Chondrocyte (in vitro differentiated cells): Measurements from ENCODE around the gene JAKMIP1. TPM values are rescaled to one million over a fixed set of nuclear protein-coding genes. Genes with fewer than 3 reads are reported as not detected.

Experiments used
- DNase-seq: peaks from one replicate; pipeline ENCODE4 v3.0.0; 2021; ENCODE audit warnings: mixed read lengths, low spot score
- H3K27ac Mint-ChIP-seq: one replicate; pipeline ENCODE4 v1.8.0; 2021; ENCODE audit warnings: mild to moderate bottlenecking, moderate library complexity, mixed read lengths; ENCODE audit not compliant: unreplicated experiment
- H3K27me3 Mint-ChIP-seq: 2 replicates; pipeline ENCODE4 v1.8.0; 2021; ENCODE audit warnings: low read depth, mixed read lengths
- H3K36me3 Mint-ChIP-seq: 2 replicates; pipeline ENCODE4 v1.8.0; 2021; ENCODE audit warnings: low read depth, mixed read lengths
- H3K4me1 Mint-ChIP-seq: 2 replicates; pipeline ENCODE4 v1.8.0; 2021; ENCODE audit warnings: low read depth, mild to moderate bottlenecking, mixed read lengths
- H3K4me3 Mint-ChIP-seq: one replicate; pipeline ENCODE4 v1.8.0; 2021; ENCODE audit warnings: mild to moderate bottlenecking, moderate library complexity, mixed read lengths; ENCODE audit not compliant: unreplicated experiment
- H3K9me3 Mint-ChIP-seq: 2 replicates; pipeline ENCODE4 v1.8.0; 2021; ENCODE audit warnings: low read depth, mixed read lengths
- CTCF ChIP-seq: fragments of 200-600 bp; sonication (generic); IDR thresholded peaks from 2 replicates; pipeline ENCODE4 v1.5.0; 2021; ENCODE audit warnings: antibody characterized with exemption, mild to moderate bottlenecking, moderate library complexity
- total RNA-seq: library from RNA; stranded (reverse); gene quantifications from 3 replicates; pipeline ENCODE4 v1.2.1, GENCODE V29; 2021

JAKMIP1 gene
- total RNA-seq, 1 donor from 2014 or later, result 0.10 TPM

- no peak for DNase-seq
- peaks cover 9% of the 10 kb centered on the region for H3K27me3 Mint-ChIP-seq
- peaks cover 3% of the 10 kb centered on the region for H3K9me3 Mint-ChIP-seq
- H3K27ac Mint-ChIP-seq, result no peak overlapping the region
- H3K4me1 Mint-ChIP-seq, result no peaks in the 10 kb centered on the region
- no peaks in the 10 kb centered on the region for H3K36me3 Mint-ChIP-seq
- no peak overlapping the region for H3K4me3 Mint-ChIP-seq
- TF ChIP-seq CTCF, result no peak
These were observed 62.6 kb downstream of the JAKMIP1 start for GRCh38 chr4:6137747-6138135.

GRCh38 chr4:6137027-6137746 lies 63.2 kb downstream of the JAKMIP1 start:
- peaks cover 9% of the 10 kb centered on the region for H3K27me3 Mint-ChIP-seq
- H3K36me3 Mint-ChIP-seq, result no peaks in the 10 kb centered on the region
- H3K27ac Mint-ChIP-seq, result no peak overlapping the region
- no peak overlapping the region for H3K4me3 Mint-ChIP-seq
- no peaks in the 10 kb centered on the region for H3K4me1 Mint-ChIP-seq
- peaks cover 3% of the 10 kb centered on the region for H3K9me3 Mint-ChIP-seq
- no peak for TF ChIP-seq CTCF
- no peak for DNase-seq

GRCh38 chr4:6134612-6135220 lies 65.6 kb downstream of the JAKMIP1 start:
- TF ChIP-seq CTCF, result no peak
- no peak for DNase-seq
- H3K27me3 Mint-ChIP-seq, result peaks cover 21% of the 10 kb centered on the region
- no peak overlapping the region for H3K27ac Mint-ChIP-seq
- no peaks in the 10 kb centered on the region for H3K4me1 Mint-ChIP-seq
- H3K36me3 Mint-ChIP-seq, result no peaks in the 10 kb centered on the region
- peaks cover 3% of the 10 kb centered on the region for H3K9me3 Mint-ChIP-seq
- no peak overlapping the region for H3K4me3 Mint-ChIP-seq

- no peaks in the 10 kb centered on the region for H3K4me1 Mint-ChIP-seq
- no peak overlapping the region for H3K27ac Mint-ChIP-seq
- peaks cover 3% of the 10 kb centered on the region for H3K9me3 Mint-ChIP-seq
- TF ChIP-seq CTCF, result no peak
- DNase-seq, result no peak
- no peak overlapping the region for H3K4me3 Mint-ChIP-seq
- H3K27me3 Mint-ChIP-seq, result peaks cover 23% of the 10 kb centered on the region
- no peaks in the 10 kb centered on the region for H3K36me3 Mint-ChIP-seq
These were observed 67.6 kb downstream of the JAKMIP1 start for GRCh38 chr4:6132716-6133115.

- H3K27me3 Mint-ChIP-seq, result peaks cover 24% of the 10 kb centered on the region
- H3K4me3 Mint-ChIP-seq, result no peak overlapping the region
- H3K36me3 Mint-ChIP-seq, result no peaks in the 10 kb centered on the region
- no peaks in the 10 kb centered on the region for H3K9me3 Mint-ChIP-seq
- DNase-seq, result peak; percentile 65
- TF ChIP-seq CTCF, result no peak
- no peaks in the 10 kb centered on the region for H3K4me1 Mint-ChIP-seq
- no peak overlapping the region for H3K27ac Mint-ChIP-seq
These were observed 72.0 kb downstream of the JAKMIP1 start for GRCh38 chr4:6128221-6128850.
